Activated CD4-positive, alpha-beta T cell treated with anti-CD3 and anti-CD28 coated beads, Interleukin-2, amount 50 U/mL, for 24 hours (primary cell): ENCODE results near the gene KIF6.

ENCODE experiments used
- DNase-seq, 2 donors: peaks; one replicate each; pipeline ENCODE4 v3.0.0-alpha.2; 2020; ENCODE audit warnings: low read depth in 1 of 2, low spot score in 1 of 2

The KIF6 gene

GRCh38 chr6:39421383-39422225 is 303.6 kb downstream of the KIF6 start:
- no peak for DNase-seq

- DNase-seq, result no peak
These were observed 304.6 kb downstream of the KIF6 start for GRCh38 chr6:39420300-39421265.

GRCh38 chr6:39419607-39420006 is 305.6 kb downstream of the KIF6 start:
- no peak for DNase-seq

- no peak for DNase-seq
These were observed 307.8 kb downstream of the KIF6 start for GRCh38 chr6:39417440-39417839.

- DNase-seq, result no peak
These were observed 308.5 kb downstream of the KIF6 start for GRCh38 chr6:39416728-39417127.

- DNase-seq, result no peak
These were observed 309.2 kb downstream of the KIF6 start for GRCh38 chr6:39416026-39416425.

GRCh38 chr6:39415482-39415881 is 309.7 kb downstream of the KIF6 start:
- no peak for DNase-seq

- no peak for DNase-seq
These were observed 313.7 kb downstream of the KIF6 start for GRCh38 chr6:39411465-39411864.

- no peak for DNase-seq
These were observed 314.2 kb downstream of the KIF6 start for GRCh38 chr6:39411001-39411400.

GRCh38 chr6:39409889-39410288 is 315.3 kb downstream of the KIF6 start:
- DNase-seq, result no peak

GRCh38 chr6:39407446-39407993 is 317.7 kb downstream of the KIF6 start:
- no peak for DNase-seq

GRCh38 chr6:39404312-39404711 is 320.9 kb downstream of the KIF6 start:
- no peak for DNase-seq

GRCh38 chr6:39403304-39403703 is 321.9 kb downstream of the KIF6 start:
- DNase-seq, result no peak

GRCh38 chr6:39402239-39402751 is 322.9 kb downstream of the KIF6 start:
- DNase-seq, result no peak

GRCh38 chr6:39401376-39401775 is 323.8 kb downstream of the KIF6 start:
- no peak for DNase-seq

GRCh38 chr6:39400026-39400425 is 325.2 kb downstream of the KIF6 start:
- DNase-seq, result no peak

- no peak for DNase-seq
These were observed 328.4 kb downstream of the KIF6 start for GRCh38 chr6:39396854-39397253.

GRCh38 chr6:39393075-39393474 is 332.1 kb downstream of the KIF6 start:
- DNase-seq, result no peak

GRCh38 chr6:39391182-39391581 is 334.0 kb downstream of the KIF6 start:
- no peak for DNase-seq

GRCh38 chr6:39389484-39389767 is 335.8 kb downstream of the KIF6 start:
- DNase-seq, result no peak

GRCh38 chr6:39388606-39389483 is 336.4 kb downstream of the KIF6 start:
- DNase-seq, result no peak
